Sciatic nerve (tissue), 2 donors: ENCODE measurements around the gene CDK18. TPM values are rescaled to one million over a fixed set of nuclear protein-coding genes. Genes with fewer than 3 reads are reported as not detected.

Source experiments
- ATAC-seq: fragments of 200-7000 bp; cut with Tn5 transposase; one replicate; pipeline ENCODE4 v1.9.1; 2020; ENCODE audit warnings: mild to moderate bottlenecking, moderate library complexity
- DNase-seq: peaks from one replicate; pipeline ENCODE4 v3.0.0-alpha.2; 2020; ENCODE audit warnings: low spot score
- intact Hi-C: fragments of 100-400 bp; cut with DNase I; formaldehyde crosslinking; loops from one replicate; pipeline ENCODE4 v1.14.2; 2022
- total RNA-seq: library from RNA; stranded (reverse); fragmentation: NEBNext Ultra II Directional; extraction: Animal tissue kit (Norgen Biotek cat#: 25700); gene quantifications from one replicate; pipeline ENCODE4 v1.2.1, GENCODE V29; 2021
- donor health status: DM: no; HTN: no; CAD: no.
- donor health status: DM: no; HTN: no; CAD: no.

Gene CDK18
- total RNA-seq, 1 donor from 2014 or later = 9.4 TPM

DNA sequence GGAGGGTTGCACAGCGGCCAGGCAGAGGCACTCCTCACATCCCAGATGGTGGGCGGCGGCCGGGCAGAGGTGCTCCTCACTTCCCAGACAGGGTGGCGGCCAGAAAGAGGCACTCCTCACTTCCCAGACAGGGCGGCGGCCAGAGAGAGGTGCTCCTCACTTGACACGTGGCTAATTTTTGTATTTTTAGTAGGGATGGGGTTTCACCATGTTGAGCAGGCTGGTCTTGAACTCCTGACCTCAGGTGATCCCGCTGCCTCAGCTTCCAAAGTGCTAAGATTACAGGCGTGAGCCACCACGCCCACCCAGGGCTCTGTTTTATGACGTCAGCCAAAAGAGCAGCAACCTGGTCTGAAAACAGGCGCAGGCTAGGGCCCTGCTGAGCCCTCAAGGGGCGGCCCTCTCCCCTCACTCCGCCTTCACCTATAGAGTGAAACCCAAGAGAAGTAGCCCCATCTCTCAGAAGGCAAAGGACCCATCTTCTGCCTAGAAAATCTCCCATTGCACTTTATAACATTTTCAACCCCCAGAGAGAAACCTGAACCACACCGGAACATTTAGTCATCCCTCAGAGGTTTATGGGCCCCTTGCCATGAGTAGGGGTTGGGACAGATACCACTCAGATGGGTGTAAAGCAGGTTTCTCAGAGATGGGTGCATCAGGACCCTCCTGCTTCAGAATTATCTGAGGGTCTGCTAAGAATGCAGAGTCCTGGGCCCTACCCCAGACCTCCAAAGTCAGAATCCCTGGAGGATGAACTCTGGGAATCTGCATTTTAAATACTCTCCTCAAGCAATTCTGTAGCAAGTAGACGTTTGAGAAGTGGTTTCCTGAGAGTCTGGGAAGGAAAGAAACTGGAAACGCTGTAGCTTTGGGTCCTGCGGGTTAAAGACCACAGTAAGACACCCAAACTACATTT, 40.8 kb downstream of the CDK18 start:
- DNase-seq = peak; percentile 54

DNA sequence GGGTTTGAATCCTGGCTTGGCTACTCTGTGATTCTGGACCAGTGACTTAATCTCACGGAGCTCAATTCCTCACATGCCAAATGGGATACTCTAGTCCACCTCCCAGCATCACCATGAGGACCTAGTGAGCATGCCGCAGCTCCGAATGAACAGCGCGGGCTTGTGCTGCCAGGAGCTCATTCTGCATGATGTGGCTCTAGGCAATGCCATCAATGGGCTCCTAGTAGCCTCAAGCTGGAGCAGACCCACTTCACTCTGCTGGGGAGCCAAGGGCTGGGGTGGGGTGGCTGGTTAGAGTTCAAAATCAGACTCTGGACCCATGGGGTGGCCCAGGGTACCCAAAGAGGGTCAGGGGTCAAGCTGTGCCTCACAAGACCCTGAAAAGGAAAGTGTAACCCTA, 41.5 kb downstream of the CDK18 start:
- no peak for ATAC-seq
- DNase-seq = peak; percentile 28
- intact Hi-C loops = no loop called here

More for the DNA sequence above, 40.8 kb downstream of the CDK18 start:
- intact Hi-C loops = no loop called here
- no peak for ATAC-seq

DNA sequence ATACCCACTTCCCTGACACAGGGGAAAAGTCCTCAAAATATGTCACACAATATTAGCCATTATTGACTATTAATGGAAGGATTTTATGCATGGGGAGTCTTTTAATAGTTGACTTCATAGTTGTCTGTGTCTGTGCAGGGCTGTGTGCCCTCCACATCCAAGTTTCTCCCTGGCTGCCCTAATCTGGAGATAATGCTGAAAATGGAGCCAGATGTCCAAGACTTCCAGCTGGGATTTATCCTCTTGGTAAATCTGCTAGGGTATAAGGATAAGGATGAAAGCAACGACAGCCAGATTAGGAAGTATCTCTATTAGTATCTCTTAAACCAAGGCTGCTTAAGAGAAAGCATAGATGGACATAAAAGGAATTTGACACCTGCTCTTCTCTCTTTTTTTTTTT, 42.1 kb downstream of the CDK18 start:
- no peak for ATAC-seq
- intact Hi-C loops = no loop called here
- no peak for DNase-seq

DNA sequence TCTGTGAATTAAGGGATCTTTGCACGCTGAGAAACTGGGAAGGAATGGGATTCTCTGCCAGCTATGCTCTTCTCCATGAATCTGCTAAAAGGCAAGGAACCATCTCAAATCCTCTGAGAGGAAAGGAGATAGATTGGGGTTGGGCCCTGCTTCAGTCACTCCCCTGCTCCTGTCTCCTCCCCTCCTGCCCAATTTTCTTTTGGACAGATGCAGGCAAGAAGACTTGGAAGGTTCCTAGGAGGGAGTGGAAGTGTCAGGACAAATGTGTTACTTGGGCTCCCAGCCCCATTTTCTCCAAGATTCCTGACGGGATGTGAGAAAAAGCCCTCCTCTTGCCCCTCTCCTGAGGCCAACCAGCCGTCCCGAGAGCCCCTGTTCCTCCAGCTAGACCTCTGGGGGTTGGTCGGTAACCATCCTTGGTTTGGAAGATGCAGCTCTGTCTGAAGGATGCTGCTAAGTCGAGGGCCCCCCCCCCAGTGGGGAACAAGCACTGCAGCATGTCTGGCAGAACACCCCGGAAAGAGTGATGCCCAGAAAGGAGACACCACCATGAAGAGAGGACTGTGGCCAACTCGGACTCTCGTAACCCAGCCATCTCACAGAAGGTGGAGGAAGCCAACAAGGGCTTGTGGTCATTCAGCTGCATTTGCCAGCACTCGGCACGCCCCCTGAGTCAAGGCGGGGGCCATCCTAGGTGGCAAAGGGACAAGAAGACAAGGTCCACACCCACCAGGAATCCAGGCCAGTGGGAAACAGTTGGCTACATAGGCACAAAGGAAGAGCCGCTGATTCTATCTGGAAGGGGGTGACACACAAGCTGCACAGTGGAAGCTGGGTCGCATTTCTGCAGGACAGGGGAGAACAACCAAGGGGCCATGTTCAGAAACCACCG, 43.7 kb downstream of the CDK18 start:
- ATAC-seq = no peak
- peak; percentile 45 for DNase-seq
- intact Hi-C loops = no loop called here

DNA sequence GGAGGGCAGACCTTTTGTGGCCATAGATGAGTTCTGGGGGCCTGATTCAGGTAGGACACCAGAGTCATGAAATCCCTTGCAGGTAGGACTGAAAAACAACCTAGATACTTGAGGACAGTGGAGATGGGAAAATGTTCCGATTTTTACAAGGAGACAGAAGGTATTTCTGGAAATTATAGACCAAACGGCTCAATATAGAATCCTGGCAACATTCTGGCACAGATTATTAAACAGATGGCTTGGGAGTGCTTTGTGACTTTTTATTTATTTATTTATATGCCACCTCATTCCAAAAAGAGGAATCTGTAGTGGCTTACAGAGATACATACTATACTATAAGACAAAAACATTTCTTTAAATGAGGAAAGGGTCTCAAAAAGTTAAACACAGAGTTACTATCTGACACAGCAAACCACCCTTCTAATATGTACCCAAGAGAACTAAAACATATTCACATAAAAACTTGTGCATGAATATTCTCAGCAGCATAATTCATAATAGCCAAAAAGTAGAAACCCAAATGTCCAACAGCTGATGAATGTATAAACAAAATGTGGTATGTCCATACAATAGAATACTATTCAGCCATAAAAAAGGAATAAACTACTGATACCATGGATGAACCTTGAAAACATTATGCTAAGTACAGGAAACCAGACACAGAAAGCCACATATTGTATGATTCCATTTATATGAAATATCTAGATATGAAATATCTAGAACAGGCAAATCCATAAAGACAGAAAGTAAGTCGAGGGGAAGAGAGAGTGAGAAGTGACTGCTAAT, 49.8 kb downstream of the CDK18 start:
- DNase-seq (no peak), ATAC-seq (no peak)
- intact Hi-C loops = no loop called here

DNA sequence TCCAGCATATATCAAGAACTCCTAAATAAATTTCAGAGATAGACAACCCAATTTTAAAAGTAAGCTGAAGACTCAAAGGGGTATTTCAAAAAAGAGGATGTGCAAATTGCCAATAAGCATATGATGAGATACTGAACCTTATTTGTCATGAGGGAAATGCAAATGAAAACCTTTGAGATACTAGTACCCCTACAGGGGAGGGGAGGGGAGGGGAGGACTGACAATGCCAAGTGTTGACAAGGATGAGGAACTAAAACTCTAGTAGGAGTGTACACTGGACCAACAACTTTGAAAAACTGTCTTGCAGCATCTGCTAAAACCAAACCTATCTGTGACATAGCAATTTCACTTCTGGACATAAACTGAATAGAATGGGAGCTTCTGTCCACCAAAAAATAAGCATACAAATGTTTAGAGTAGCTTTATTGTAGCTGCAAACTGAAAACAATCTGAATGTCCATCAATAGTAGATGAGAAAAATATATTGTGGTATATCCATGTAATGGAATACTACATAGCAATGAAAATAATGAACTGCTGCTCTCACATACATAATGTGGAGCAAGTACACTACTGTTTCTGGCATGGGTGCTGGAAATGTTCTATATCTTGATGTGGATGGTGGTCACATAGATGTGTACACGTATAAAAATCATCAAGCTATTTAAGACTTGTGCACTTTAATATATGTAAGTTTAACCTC, 57.2 kb downstream of the CDK18 start:
- no peak for ATAC-seq
- DNase-seq = no peak
- intact Hi-C loops = no loop called here

DNA sequence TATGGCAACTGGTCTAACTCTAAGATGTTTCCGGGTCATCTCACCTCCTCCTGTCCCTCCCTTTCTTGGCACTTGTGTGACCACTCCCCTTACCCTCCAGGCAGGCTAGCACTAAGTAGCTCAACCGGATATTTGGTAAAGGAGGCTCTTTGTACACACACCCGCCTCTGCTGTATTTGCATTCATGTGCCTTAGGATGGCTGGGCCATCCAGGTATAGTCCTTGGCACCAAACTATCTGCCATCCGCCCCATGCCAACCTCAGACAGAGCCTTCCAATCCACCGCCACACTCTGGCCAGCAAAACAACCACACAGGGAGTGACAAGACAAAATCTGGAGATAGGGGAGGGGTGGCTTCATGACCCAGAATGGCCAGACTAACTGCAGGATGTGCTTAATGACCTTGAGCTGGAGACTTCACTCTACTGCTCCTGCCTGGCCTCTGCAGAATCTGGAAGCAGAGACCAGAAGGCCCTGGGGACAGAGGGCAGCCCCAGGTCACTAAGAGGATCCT, 59.5 kb downstream of the CDK18 start:
- ATAC-seq (no peak), DNase-seq (peak; percentile 15)
- intact Hi-C loops = no loop called here

DNA sequence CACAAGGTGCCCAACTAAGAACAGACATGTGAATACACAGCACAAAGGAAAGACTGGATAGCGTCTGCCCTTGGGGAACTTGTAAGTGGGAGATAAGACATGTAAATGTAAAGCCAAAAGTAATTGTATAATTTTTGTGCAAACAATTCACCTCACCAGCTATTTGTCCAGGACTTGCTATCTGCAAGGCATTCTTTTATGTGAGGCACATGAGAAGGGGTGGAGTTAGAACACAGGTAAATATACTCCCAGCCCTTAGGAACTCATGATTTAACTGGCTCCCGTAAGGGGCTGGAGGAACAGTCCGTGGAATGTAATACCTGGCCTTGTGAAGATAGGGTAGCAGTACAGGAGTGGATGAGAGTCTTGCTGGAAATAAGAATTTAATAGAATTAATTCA, 61.3 kb downstream of the CDK18 start:
- DNase-seq (no peak), ATAC-seq (no peak)
- intact Hi-C loops = no loop called here

DNA sequence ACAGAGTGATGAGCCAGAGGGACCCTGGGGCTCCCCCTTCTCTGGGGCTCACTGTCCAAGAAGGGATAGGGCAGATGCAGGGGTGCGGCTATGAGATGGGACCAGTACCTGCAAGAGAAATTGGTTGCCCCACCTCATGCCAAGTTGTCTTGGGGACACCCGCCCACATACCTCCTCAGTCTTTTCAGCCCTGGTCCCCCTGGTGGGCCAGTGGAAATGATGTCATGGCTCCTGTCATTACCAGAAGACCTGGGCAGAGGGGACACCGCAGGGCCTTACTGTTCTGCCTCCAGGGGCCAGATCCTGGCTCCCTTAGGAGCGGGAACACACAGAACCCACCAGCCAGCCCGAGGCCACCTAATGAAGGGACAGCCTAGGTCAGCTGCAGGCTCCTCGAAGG, 63.2 kb downstream of the CDK18 start:
- ATAC-seq = no peak
- intact Hi-C loops = no loop called here
- DNase-seq = peak; percentile 38

DNA sequence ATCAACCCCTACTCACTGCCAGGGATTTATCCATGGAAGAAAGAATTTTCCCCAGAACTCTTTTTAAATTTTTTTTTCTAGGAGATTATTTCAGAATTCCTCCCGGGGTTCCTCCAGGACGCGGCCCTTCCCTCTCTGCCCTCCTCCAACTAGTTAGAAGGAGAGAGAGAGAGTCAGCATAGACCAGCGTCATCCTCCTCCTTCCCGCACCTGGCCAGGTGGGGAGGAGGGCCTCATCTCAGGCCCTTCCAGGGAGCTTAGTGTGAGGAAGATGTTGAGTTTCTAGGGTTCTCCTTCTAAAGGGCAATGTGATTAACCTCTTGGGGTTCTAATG, 63.6 kb downstream of the CDK18 start:
- DNase-seq = peak; percentile 13
- intact Hi-C loops = no loop called here
- no peak for ATAC-seq

DNA sequence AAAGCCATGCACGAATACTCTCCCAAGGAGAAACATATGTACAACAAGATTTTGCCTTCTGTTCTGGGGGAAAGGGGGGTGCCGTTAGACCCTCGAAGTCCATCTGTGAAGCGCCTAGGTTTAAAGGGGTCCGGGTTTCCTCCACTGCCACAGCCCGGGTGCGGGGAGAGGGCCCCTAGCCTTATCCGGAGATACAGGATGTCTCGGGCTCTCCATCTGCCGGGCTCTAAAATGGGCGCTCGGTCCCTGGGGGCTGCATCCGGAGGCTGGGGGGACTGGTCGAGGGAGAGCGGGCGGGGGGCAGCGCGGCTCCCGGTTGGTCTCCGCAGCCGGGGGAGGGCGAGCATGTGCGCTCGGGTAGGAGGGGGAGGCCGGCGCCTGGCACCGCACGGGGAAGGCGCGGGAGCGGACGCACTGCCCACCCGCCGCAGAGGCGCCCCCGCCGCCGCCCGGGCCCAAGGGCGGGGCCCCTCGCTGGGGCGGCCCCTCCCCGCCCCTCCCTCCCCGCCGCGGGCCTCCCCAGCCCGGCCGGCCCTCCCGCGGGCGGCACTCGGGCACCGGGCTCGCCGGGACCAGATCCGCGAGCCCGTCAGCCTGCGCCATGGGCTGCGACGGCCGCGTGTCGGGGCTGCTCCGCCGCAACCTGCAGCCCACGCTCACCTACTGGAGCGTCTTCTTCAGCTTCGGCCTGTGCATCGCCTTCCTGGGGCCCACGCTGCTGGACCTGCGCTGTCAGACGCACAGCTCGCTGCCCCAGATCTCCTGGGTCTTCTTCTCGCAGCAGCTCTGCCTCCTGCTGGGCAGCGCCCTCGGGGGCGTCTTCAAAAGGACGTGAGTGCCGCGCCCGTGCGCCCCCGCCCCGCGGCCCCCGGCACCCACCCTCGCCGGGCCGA, 64.2 kb downstream of the CDK18 start:
- no peak for ATAC-seq
- peak; percentile 48 for DNase-seq
- intact Hi-C loops = no loop called here

DNA sequence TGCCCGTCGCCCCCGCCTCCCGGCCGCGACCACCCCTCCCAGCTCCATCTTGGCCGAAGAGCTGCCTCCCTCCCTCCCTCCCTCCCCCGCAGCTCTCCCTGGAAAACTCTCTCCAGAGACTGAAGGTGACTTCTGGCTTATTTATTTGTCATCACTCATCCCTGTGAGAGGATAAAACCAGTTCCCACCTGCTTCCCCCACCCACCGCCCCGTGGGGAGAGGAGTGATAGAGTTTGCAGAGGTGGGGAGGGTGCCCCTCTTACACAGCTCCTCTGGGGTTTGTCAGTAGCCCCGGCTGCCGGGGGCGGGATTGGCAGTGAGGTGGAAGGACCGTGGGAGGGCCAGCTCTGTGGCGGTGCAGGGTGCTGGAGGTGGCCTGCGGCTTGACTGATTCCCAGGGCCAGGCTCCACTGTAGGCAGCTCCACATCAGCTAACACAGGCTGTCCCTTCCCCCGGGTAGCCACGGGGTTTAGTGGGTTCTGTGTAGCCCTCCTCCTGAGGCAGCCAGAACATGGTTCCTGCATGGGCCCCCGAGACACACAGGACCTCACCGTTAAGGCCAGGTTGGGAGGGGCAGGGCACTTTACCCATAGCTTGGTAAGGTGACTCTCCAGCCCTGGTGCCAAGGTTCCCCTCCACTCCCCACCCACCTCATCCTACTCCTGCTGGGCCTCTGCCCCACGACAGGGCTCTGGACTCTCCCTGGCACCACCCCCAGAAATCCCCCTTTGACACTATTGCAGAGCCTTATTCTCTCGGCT, 65.1 kb downstream of the CDK18 start:
- intact Hi-C loops = no loop called here
- ATAC-seq (peak; percentile 22), DNase-seq (peak; percentile 46)

DNA sequence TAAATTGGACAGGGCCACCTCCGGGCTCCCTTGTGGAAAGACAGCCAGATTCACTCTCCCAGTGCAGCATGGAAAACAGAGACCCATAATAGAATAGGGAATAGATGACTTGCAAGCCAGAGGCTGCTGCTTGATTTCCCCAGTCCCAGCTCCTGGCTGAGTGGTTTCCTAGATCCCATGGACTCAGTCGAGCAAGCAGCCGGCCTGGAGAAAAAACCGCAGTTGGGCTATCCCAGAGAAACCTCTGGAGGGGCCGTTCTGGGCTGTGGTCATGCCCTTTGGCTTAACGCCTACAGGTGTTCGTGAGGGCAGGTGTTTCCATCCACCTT, 65.7 kb downstream of the CDK18 start:
- intact Hi-C loops = no loop called here
- DNase-seq (peak; percentile 54), ATAC-seq (no peak)

DNA sequence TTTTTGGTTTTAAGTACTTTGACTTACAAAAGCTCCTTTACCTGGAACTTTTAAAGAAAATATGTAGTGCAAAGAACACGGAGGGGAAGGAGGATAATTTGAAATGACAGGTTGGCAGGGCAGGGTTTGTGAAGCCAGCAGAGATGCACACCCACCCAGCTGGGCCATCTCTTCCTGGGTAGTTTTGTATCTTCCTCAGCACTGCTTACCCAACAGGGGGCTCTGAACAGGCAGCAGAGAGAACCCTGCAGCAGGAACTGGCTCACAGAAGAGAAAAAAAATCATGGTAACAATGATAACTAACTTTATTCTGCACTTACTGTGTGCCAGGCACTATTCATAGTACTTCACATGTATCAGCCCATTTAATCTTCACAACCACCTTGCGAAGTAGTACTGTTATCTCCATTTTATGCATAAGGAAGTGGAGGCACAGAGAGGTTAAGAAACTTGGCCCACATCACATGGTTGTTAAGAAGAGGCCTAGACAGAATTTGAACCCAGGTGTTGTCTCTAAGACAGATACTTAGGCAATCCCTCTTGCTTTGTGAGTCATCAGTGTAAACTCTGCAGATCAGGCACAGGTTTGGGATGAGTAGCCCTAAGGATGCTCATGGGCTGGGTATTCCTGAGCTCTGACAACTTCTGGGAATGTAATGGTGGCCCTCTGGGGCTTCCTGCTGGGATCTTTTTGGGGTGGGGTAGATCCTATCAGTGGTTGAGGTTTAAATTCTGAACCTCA, 66.5 kb downstream of the CDK18 start:
- intact Hi-C loops = no loop called here
- DNase-seq (no peak), ATAC-seq (no peak)

DNA sequence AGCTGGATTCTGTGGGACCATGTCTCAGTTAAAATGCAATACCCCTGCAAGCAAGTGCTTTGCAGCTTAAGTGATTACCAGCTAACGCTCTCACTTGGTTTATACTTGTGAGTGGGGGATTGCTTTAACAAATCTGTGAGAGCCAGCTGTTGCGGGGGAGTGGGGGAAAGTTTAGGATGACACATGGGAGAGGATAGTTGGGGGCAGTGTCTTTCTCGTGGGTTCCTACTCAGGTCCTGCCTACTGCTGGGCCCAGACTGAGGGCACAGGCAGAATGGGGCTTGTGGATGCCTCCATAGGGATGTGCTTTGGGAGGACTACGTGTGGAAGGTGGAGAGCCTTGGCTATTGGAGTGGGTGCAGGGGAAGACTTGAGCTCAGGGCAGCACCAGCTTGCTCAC, 67.3 kb downstream of the CDK18 start:
- intact Hi-C loops = no loop called here
- no peak for ATAC-seq
- no peak for DNase-seq

DNA sequence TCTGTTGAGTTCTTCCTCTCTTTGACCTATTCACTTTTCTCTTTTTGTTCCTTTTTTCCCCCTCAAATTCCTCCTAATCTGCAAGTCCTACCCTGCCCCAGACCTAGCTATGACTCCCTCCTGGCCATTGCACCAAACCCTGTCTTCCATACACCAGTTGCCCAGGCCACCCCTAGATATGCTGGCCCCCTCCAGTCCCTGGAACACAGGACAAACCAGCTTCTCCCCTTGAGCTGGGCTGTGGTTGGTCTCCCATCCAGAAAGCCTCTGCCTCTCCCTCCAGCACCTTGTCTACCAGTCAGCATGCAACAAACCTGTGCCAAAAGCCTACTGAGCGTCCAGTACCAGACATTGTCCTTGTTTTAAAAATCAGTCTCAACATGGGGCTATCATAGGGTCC, 68.0 kb downstream of the CDK18 start:
- DNase-seq (peak; percentile 10), ATAC-seq (no peak)
- intact Hi-C loops = no loop called here
